Stimulated activated CD4-positive, alpha-beta T cell treated with anti-CD3 and anti-CD28 coated beads, Interleukin-4, amount 100 ng/mL, for 1 hour (primary cell): ENCODE results near the gene TXNL1.
A peak's percentile ranks its signal among the peaks of the same experiment; 100 is the strongest.
"Not testable (repeated sequence)": the region's sequence is repeated elsewhere in the genome, so short reads cannot be mapped to it uniquely, and the experiment has no call there.

ENCODE experiments used
- DNase-seq: peaks from one replicate; pipeline ENCODE4 v3.0.0-alpha.2; 2020

The TXNL1 gene

GRCh38 chr18:56643381-56643780, 5.0 kb upstream of the TXNL1 start:
- no peak for DNase-seq

GRCh38 chr18:56641714-56642337, 3.4 kb upstream of the TXNL1 start:
- no peak for DNase-seq

GRCh38 chr18:56639571-56639970, 1.2 kb upstream of the TXNL1 start:
- DNase-seq: no peak

GRCh38 chr18:56639104-56639381, 651 bp upstream of the TXNL1 start:
- no peak for DNase-seq

GRCh38 chr18:56637711-56638231, 621 bp downstream of the TXNL1 start:
- DNase-seq: peak; percentile 14

- no peak for DNase-seq
Observed at GRCh38 chr18:56637176-56637575, 1.2 kb downstream of the TXNL1 start.

GRCh38 chr18:56635007-56635406, 3.4 kb downstream of the TXNL1 start:
- no peak for DNase-seq

GRCh38 chr18:56632070-56633022, 6.0 kb downstream of the TXNL1 start:
- DNase-seq: no peak

- DNase-seq: no peak
Observed at GRCh38 chr18:56627991-56628390, 10.4 kb downstream of the TXNL1 start.

GRCh38 chr18:56615738-56616520, 22.5 kb downstream of the TXNL1 start:
- no peak for DNase-seq

GRCh38 chr18:56606618-56607017, 31.8 kb downstream of the TXNL1 start:
- DNase-seq: no peak

- DNase-seq: no peak
Observed at GRCh38 chr18:56598422-56598821, 40.0 kb downstream of the TXNL1 start.

GRCh38 chr18:56593906-56594305, 44.5 kb downstream of the TXNL1 start:
- DNase-seq: no peak

GRCh38 chr18:56580026-56580425, 58.4 kb downstream of the TXNL1 start:
- no peak for DNase-seq

- no peak for DNase-seq
Observed at GRCh38 chr18:56579451-56579850, 58.9 kb downstream of the TXNL1 start.

- DNase-seq: no peak
Observed at GRCh38 chr18:56576826-56577573, 61.4 kb downstream of the TXNL1 start.

GRCh38 chr18:56575819-56576663, 62.4 kb downstream of the TXNL1 start:
- DNase-seq: no peak

- DNase-seq: no peak
Observed at GRCh38 chr18:56574861-56575260, 63.5 kb downstream of the TXNL1 start.

- DNase-seq: not testable (repeated sequence)
Observed at GRCh38 chr18:56572267-56572666, 66.1 kb downstream of the TXNL1 start.

GRCh38 chr18:56570978-56571377, 67.4 kb downstream of the TXNL1 start:
- DNase-seq: no peak

- no peak for DNase-seq
Observed at GRCh38 chr18:56569416-56569815, 69.0 kb downstream of the TXNL1 start.

- no peak for DNase-seq
Observed at GRCh38 chr18:56568986-56569385, 69.4 kb downstream of the TXNL1 start.
